Osteoblast (primary cell): ENCODE data around the gene ILF3. TPM values are rescaled to one million over a fixed set of nuclear protein-coding genes. Genes with fewer than 3 reads are reported as not detected.

Source experiments
- DNase-seq: peaks from one replicate; pipeline ENCODE4 v3.0.0; 2011; ENCODE audit warnings: low spot score, mixed read lengths; ENCODE audit not compliant: insufficient read length; ENCODE audit errors: missing footprints
- H2AFZ ChIP-seq: 2 replicates; pipeline ENCODE4 v1.6.0; 2011; ENCODE audit warnings: mild to moderate bottlenecking, low read length
- H3K27ac ChIP-seq: 2 replicates; pipeline ENCODE4 v1.5.1; 2011; ENCODE audit warnings: mild to moderate bottlenecking, low read depth, low read length, moderate library complexity
- H3K27me3 ChIP-seq: 2 replicates; pipeline ENCODE4 v1.6.0; 2012; ENCODE audit warnings: mild to moderate bottlenecking, control low read depth, inconsistent platforms, low read length, moderate library complexity; ENCODE audit not compliant: insufficient read depth
- H3K36me3 ChIP-seq: 2 replicates; pipeline ENCODE4 v1.5.1; 2011; ENCODE audit warnings: mild to moderate bottlenecking, low read length, control low read depth, moderate library complexity; ENCODE audit not compliant: insufficient read depth
- H3K4me1 ChIP-seq: 2 replicates; pipeline ENCODE4 v1.5.1; 2011; ENCODE audit warnings: mild to moderate bottlenecking, low read length, control low read depth, moderate library complexity; ENCODE audit not compliant: insufficient read depth
- H3K4me2 ChIP-seq: 2 replicates; pipeline ENCODE4 v1.6.0; 2011; ENCODE audit warnings: mild to moderate bottlenecking, low read length; ENCODE audit not compliant: insufficient read depth
- H3K4me3 ChIP-seq: fragments of 200-600 bp; sonication (generic); 3 replicates; pipeline ENCODE4 v1.5.1; 2012; ENCODE audit warnings: mild to moderate bottlenecking, low read length, inconsistent platforms; ENCODE audit not compliant: insufficient read depth
- H3K79me2 ChIP-seq: 2 replicates; pipeline ENCODE4 v1.6.0; 2012; ENCODE audit warnings: mild to moderate bottlenecking, low read length, control low read depth, inconsistent platforms; ENCODE audit not compliant: insufficient read depth
- H3K9me3 ChIP-seq: 2 replicates; pipeline ENCODE4 v1.5.1; 2011; ENCODE audit warnings: low read depth, low read length, control low read depth
- H4K20me1 ChIP-seq: 2 replicates; pipeline ENCODE4 v1.6.0; 2012; ENCODE audit warnings: mild to moderate bottlenecking, low read length, control low read depth; ENCODE audit not compliant: insufficient read depth
- CTCF ChIP-seq: IDR thresholded peaks from 2 replicates; pipeline ENCODE4 v1.5.1; 2011; ENCODE audit warnings: mild to moderate bottlenecking, low read depth, low read length, moderate library complexity; ENCODE audit errors: extremely low read depth
- total RNA-seq: library from RNA; depleted of rRNA; stranded (reverse); fragments of >200 nt; gene quantifications from 2 replicates; pipeline ENCODE4 v1.2.3, GENCODE V29; 2012

The ILF3 gene
- total RNA-seq, 1 donor: 107 TPM

GRCh38 chr19:10699650-10700335 is 45.6 kb downstream of the ILF3 start:
- Histone ChIP-seq H3K9me3 (no peaks in the 10 kb centered on the region), H3K79me2 (peaks cover 5% of the 10 kb centered on the region), H3K4me2 (no peak overlapping the region), H4K20me1 (peaks cover 11% of the 10 kb centered on the region), H3K4me3 (no peak overlapping the region), H3K27ac (no peak overlapping the region), H3K4me1 (peaks cover 5% of the 10 kb centered on the region), H3K27me3 (no peaks in the 10 kb centered on the region), H3K36me3 (no peaks in the 10 kb centered on the region), H2AFZ (no peak overlapping the region)
- peak; percentile 95 for DNase-seq
- peak; percentile 73 for TF ChIP-seq CTCF

- Histone ChIP-seq H3K27me3 (no peaks in the 10 kb centered on the region), H3K4me2 (peak overlapping the region; percentile 93), H2AFZ (peak overlapping the region; percentile 95), H3K4me3 (peak overlapping the region; percentile 95), H3K9me3 (no peaks in the 10 kb centered on the region), H3K27ac (peak overlapping the region; percentile 58), H3K79me2 (peaks cover 5% of the 10 kb centered on the region), H4K20me1 (no peaks in the 10 kb centered on the region), H3K4me1 (peaks cover 5% of the 10 kb centered on the region), H3K36me3 (no peaks in the 10 kb centered on the region)
- no peak for TF ChIP-seq CTCF
- DNase-seq: peak; percentile 89
These were observed 47.9 kb downstream of the ILF3 start for GRCh38 chr19:10701955-10702525.

- H3K4me2 ChIP-seq: no peak overlapping the region
- H2AFZ ChIP-seq: no peak overlapping the region
- H3K9me3 ChIP-seq: no peaks in the 10 kb centered on the region
- no peak for DNase-seq
- H4K20me1 ChIP-seq: no peaks in the 10 kb centered on the region
- H3K27ac ChIP-seq: no peak overlapping the region
- peaks cover 9% of the 10 kb centered on the region for H3K36me3 ChIP-seq
- H3K4me3 ChIP-seq: no peak overlapping the region
- H3K27me3 ChIP-seq: no peaks in the 10 kb centered on the region
- no peak for TF ChIP-seq CTCF
- H3K79me2 ChIP-seq: no peaks in the 10 kb centered on the region
- peaks cover 5% of the 10 kb centered on the region for H3K4me1 ChIP-seq
These were observed 52.8 kb downstream of the ILF3 start for GRCh38 chr19:10706990-10707389.

GRCh38 chr19:10707440-10707839 is 53.3 kb downstream of the ILF3 start:
- TF ChIP-seq CTCF: no peak
- Histone ChIP-seq H3K4me2 (no peak overlapping the region), H3K4me1 (peaks cover under 1% of the 10 kb centered on the region), H4K20me1 (no peaks in the 10 kb centered on the region), H3K79me2 (no peaks in the 10 kb centered on the region), H2AFZ (no peak overlapping the region), H3K27ac (no peak overlapping the region), H3K4me3 (no peak overlapping the region), H3K9me3 (no peaks in the 10 kb centered on the region), H3K36me3 (peaks cover 9% of the 10 kb centered on the region), H3K27me3 (no peaks in the 10 kb centered on the region)
- DNase-seq: peak; percentile 52
